ENCODE measurements around the gene N4BP2. TPM values are rescaled to one million over a fixed set of nuclear protein-coding genes. Genes with fewer than 3 reads are reported as not detected.

N4BP2 gene
- total RNA-seq, 1 donor: 15.4 TPM

GRCh38 chr4:40119344-40119743 is 62.7 kb downstream of the N4BP2 start:
- no peak overlapping the region for H3K4me3 ChIP-seq (ENCODE audit: low read depth, low read length)
- TF ChIP-seq CTCF (IDR thresholded peaks at IDR 0.05; ENCODE audit: insufficient read depth, low read length): no peak
- DNase-seq (ENCODE audit: low read depth): no peak

- H3K4me3 ChIP-seq (ENCODE audit: low read depth, low read length): no peak overlapping the region
- no peak for TF ChIP-seq CTCF (IDR thresholded peaks at IDR 0.05; ENCODE audit: insufficient read depth, low read length)
- DNase-seq (ENCODE audit: low read depth): peak; percentile 66
Measured at GRCh38 chr4:40121515-40121914, 64.9 kb downstream of the N4BP2 start.

- DNase-seq (ENCODE audit: low read depth): no peak
- no peak for TF ChIP-seq CTCF (IDR thresholded peaks at IDR 0.05; ENCODE audit: insufficient read depth, low read length)
- no peak overlapping the region for H3K4me3 ChIP-seq (ENCODE audit: low read depth, low read length)
Measured at GRCh38 chr4:40122941-40123340, 66.3 kb downstream of the N4BP2 start.

GRCh38 chr4:40124690-40125089 is 68.0 kb downstream of the N4BP2 start:
- H3K4me3 ChIP-seq (ENCODE audit: low read depth, low read length): no peak overlapping the region
- DNase-seq (ENCODE audit: low read depth): no peak
- no peak for TF ChIP-seq CTCF (IDR thresholded peaks at IDR 0.05; ENCODE audit: insufficient read depth, low read length)

GRCh38 chr4:40130401-40131036 is 73.9 kb downstream of the N4BP2 start:
- no peak overlapping the region for H3K4me3 ChIP-seq (ENCODE audit: low read depth, low read length)
- DNase-seq (ENCODE audit: low read depth): no peak
- TF ChIP-seq CTCF (IDR thresholded peaks at IDR 0.05; ENCODE audit: insufficient read depth, low read length): no peak

GRCh38 chr4:40132816-40133215 is 76.2 kb downstream of the N4BP2 start:
- TF ChIP-seq CTCF (IDR thresholded peaks at IDR 0.05; ENCODE audit: insufficient read depth, low read length): no peak
- no peak for DNase-seq (ENCODE audit: low read depth)
- no peak overlapping the region for H3K4me3 ChIP-seq (ENCODE audit: low read depth, low read length)

Measured in fibroblast of the aortic adventitia (primary cell).